HG03039 (cell line): ENCODE results near the gene POLR3K.
"Not testable (repeated sequence)": the region's sequence is repeated elsewhere in the genome, so short reads cannot be mapped to it uniquely, and the experiment has no call there.

Experiments used
- ATAC-seq: cut with Tn5 transposase; IDR thresholded peaks from one replicate; pipeline ENCODE4 v1.9.1; 2021; ENCODE audit warnings: mild to moderate bottlenecking, moderate library complexity; ENCODE audit not compliant: unreplicated experiment

Gene POLR3K

GRCh38 chr16:24151-24550 is 29.3 kb downstream of the POLR3K start:
- not testable (repeated sequence) for ATAC-seq

DNA sequence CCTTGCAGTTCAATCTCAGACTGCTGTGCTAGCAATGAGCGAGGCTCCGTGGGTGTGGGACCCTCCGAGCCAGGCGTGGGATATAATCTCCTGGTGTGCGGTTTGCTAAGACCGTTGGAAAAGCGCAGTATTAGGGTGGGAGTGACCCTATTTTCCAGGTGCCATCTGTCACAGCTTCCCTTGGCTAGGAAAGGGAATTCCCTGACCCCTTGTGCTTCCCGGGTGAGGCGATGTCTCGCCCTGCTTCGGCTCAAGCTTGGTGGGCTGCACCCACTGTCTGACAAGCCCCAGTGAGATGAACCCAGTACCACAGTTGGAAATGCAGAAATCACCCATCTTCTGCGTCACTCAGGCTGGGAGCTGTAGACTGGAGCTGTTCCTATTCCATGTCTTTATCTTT is 32.5 kb downstream of the POLR3K start:
- ATAC-seq = not testable (repeated sequence)

DNA sequence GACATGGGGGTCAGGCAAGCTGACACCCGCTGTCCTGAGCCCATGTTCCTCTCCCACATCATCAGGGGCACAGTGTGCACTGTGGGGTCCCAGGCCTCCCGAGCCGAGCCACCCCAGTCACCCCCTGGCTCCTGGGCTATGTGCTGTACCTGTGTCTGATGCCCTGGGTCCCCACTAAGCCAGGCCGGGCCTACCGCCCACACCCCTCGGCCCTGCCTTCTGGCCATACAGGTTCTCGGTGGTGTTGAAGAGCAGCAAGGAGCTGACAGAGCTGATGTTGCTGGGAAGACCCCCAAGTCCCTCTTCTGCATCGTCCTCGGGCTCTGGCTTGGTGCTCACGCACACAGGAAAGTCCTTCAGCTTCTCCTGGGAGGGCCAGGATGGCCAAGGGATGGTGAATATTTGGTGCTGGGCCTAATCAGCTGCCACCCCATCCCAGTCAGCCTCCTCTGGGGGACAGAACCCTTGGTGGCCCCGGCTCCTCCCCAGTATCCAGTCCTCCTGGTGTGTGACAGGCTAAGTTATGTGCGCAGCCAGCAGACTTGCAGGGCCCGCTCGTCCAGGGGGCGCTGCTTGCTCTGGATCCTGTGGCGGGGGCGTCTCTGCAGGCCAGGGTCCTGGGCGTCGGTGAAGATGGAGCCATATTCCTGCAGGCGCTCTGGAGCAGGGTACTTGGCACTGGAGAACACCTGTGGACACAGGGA is 36.2 kb downstream of the POLR3K start:
- ATAC-seq = not testable (repeated sequence)

- ATAC-seq = not testable (repeated sequence)
These were observed 42.6 kb downstream of the POLR3K start for GRCh38 chr16:10772-11171.

GRCh38 chr16:9903-10665 is 43.3 kb downstream of the POLR3K start:
- ATAC-seq = no peak
